MCF 10A (cell line): ENCODE results near the gene CCDC134. TPM values are rescaled to one million over a fixed set of nuclear protein-coding genes. Genes with fewer than 3 reads are reported as not detected.

Experiments
- BruUV-seq: library from RNA; stranded (reverse); fragments of 400-500 nt; replicated peaks from 2 replicates; lab custom pipeline; 2021; lab: Mats Ljungman, UMichigan
- CTCF ChIA-PET: fragments of 300-600 bp; sonication (Branson Sonifier 250); formaldehyde crosslinking; extraction: SDS; loops from one replicate; lab custom pipeline; 2021; ENCODE audit warnings: antibody characterized with exemption, inconsistent platforms; lab: Yijun Ruan, JAX
- POLR2A ChIA-PET: fragments of 300-600, 350-650 bp; sonication (Branson Sonifier 250); formaldehyde crosslinking; extraction: SDS; loops from one replicate; lab custom pipeline; 2020; ENCODE audit warnings: antibody characterized with exemption, inconsistent platforms; lab: Yijun Ruan, JAX
- DNase-seq: peaks from one replicate; pipeline ENCODE4 v3.0.0-alpha.2; 2018; ENCODE audit not compliant: unreplicated experiment
- H3K27ac Mint-ChIP-seq: one replicate; pipeline ENCODE4 v1.8.0; 2022; ENCODE audit warnings: mild to moderate bottlenecking, low read depth, mixed read lengths; ENCODE audit not compliant: unreplicated experiment
- H3K27me3 Mint-ChIP-seq: one replicate; pipeline ENCODE4 v1.8.0; 2022; ENCODE audit warnings: mixed read lengths; ENCODE audit not compliant: insufficient read depth, unreplicated experiment
- H3K36me3 Mint-ChIP-seq: one replicate; pipeline ENCODE4 v1.8.0; 2022; ENCODE audit warnings: mild to moderate bottlenecking, moderate library complexity, mixed read lengths; ENCODE audit not compliant: insufficient read depth, unreplicated experiment
- H3K4me1 Mint-ChIP-seq: one replicate; pipeline ENCODE4 v1.8.0; 2022; ENCODE audit warnings: mixed read lengths; ENCODE audit not compliant: insufficient read depth, unreplicated experiment
- H3K4me3 Mint-ChIP-seq: one replicate; pipeline ENCODE4 v1.8.0; 2022; ENCODE audit warnings: mild to moderate bottlenecking, moderate library complexity, mixed read lengths; ENCODE audit not compliant: unreplicated experiment
- H3K9me3 Mint-ChIP-seq: one replicate; pipeline ENCODE4 v1.8.0; 2022; ENCODE audit warnings: mixed read lengths; ENCODE audit not compliant: unreplicated experiment
- intact Hi-C: fragments of 100-400 bp; cut with micrococcal nuclease; formaldehyde crosslinking; loops from 2 replicates; pipeline ENCODE4 v1.14.1; 2022
- total RNA-seq: library from RNA; stranded (reverse); gene quantifications from 2 replicates; pipeline ENCODE4 v1.2.3, GENCODE V29; 2022
- TF ChIP-seq, protein P1 (sequence below): fragments of 200-600 bp; IDR thresholded peaks from one replicate; pipeline ENCODE4 v1.8.0; 2022; ENCODE audit warnings: antibody characterized with exemption, mild to moderate bottlenecking; ENCODE audit not compliant: unreplicated experiment

The CCDC134 gene
- total RNA-seq, 1 experiment from 2014 or later, result 4.0 TPM

DNA sequence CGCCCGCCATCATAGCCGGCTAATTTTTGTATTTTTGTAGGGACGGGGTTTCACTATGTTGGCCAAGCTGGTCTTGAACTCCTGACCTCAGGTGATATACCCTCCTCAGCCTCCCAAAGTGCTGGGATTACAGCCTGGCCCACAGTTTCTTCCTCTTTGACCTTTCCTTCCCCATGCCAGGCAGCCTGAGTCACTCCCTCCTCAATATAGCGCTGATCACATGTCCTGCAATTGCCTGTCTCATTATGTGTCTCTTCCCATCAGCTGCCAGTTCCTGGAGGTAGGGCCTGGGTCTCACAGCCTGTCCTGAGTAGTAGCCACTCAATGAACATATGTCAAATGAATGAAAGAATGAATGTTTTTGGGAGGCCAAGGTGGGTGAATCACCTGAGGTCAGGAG, 43.0 kb upstream of the CCDC134 start:
- CTCF ChIA-PET, result interaction anchor here (1.0 kb wide), 1 partner anchor 11 kb away, joined by 4 read pairs; no protein-coding TSS in a partner anchor
- Mint-ChIP-seq H3K4me3 (no peak overlapping the region), H3K36me3 (no peaks in the 10 kb centered on the region), H3K9me3 (no peaks in the 10 kb centered on the region), H3K4me1 (no peaks in the 10 kb centered on the region), H3K27ac (no peak overlapping the region), H3K27me3 (no peaks in the 10 kb centered on the region)
- DNase-seq, result no peak
- intact Hi-C loops, result no loop called here
- BruUV-seq, result no TSS peak
- POLR2A ChIA-PET, result no interaction called here
- TF ChIP-seq, protein P1, sequence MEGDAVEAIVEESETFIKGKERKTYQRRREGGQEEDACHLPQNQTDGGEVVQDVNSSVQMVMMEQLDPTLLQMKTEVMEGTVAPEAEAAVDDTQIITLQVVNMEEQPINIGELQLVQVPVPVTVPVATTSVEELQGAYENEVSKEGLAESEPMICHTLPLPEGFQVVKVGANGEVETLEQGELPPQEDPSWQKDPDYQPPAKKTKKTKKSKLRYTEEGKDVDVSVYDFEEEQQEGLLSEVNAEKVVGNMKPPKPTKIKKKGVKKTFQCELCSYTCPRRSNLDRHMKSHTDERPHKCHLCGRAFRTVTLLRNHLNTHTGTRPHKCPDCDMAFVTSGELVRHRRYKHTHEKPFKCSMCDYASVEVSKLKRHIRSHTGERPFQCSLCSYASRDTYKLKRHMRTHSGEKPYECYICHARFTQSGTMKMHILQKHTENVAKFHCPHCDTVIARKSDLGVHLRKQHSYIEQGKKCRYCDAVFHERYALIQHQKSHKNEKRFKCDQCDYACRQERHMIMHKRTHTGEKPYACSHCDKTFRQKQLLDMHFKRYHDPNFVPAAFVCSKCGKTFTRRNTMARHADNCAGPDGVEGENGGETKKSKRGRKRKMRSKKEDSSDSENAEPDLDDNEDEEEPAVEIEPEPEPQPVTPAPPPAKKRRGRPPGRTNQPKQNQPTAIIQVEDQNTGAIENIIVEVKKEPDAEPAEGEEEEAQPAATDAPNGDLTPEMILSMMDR, result no peak

DNA sequence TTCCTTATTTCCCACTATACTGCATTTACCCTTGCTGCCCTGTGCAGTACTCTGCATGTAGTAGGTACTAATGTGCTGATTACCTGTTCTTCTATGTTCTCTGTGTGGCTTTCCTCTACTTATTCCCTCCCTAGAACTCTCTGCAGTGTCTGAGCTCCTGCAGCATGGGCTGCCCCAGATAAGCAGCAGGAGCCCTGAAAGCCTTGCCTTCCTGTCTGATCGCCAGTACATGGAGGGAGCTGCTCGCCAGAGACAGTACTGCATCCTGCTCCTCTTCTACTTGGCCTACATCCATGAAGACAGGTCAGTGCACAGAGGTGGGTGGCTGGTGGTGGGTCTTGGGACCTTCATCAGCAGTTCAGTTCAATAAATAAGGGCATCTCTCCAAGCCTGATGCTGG, 42.2 kb upstream of the CCDC134 start:
- Mint-ChIP-seq H3K36me3 (no peaks in the 10 kb centered on the region), H3K27ac (no peak overlapping the region)

DNA sequence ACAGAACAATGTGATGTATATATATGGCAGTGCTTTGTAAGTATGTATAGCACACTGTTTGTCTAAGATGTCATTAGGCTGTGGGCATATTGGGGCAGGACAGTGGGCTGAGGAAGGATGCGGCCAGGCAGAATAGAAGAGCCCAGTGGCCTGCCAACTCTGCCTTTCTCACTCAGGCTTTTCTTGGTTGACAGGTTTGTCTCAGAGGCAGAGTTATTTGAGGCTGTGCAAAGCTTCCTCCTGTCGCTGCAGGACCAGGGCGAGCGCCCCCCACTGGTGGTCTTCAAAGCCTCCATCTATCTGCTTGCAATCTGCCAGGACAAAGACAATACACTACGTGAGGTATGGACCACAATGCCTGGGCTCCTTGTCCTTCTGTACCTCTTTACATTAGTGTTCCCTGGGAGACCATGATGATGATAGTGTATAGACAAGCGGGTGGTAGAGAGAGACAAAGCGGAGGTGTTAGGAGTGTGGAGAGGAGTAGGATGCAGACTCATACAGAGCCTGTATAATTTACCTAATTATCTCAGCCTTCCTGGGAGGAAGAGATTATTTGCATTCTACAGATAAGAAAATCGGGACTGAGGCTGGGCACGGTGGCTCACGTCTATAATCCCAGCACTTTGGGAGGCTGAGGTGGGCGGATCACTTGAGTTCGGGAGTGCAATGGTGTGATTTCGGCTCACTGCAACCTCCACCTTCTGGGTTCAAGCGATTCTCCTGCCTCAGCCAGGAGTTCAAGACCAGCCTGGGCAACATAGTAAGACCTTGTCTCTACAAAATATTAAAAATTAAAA, 37.3 kb upstream of the CCDC134 start:
- no peaks in the 10 kb centered on the region for H3K9me3 Mint-ChIP-seq
- no peak overlapping the region for H3K27ac Mint-ChIP-seq
- TF ChIP-seq, protein P1, result peak; percentile 27
- H3K4me1 Mint-ChIP-seq, result peaks cover 6% of the 10 kb centered on the region
- POLR2A ChIA-PET, result no interaction called here
- H3K27me3 Mint-ChIP-seq, result no peaks in the 10 kb centered on the region
- H3K4me3 Mint-ChIP-seq, result no peak overlapping the region
- CTCF ChIA-PET, result interaction anchor here (0.8 kb wide), 1 partner anchor 18 kb away, joined by 3 read pairs; no protein-coding TSS in a partner anchor
- intact Hi-C loops, result no loop called here
- no TSS peak for BruUV-seq
- peak; percentile 36 for DNase-seq
- H3K36me3 Mint-ChIP-seq, result no peaks in the 10 kb centered on the region

More for the DNA sequence above, 42.2 kb upstream of the CCDC134 start:
- no peaks in the 10 kb centered on the region for H3K27me3 Mint-ChIP-seq
- H3K4me1 Mint-ChIP-seq, result no peaks in the 10 kb centered on the region
- no peak for DNase-seq
- no peaks in the 10 kb centered on the region for H3K9me3 Mint-ChIP-seq
- BruUV-seq, result no TSS peak
- TF ChIP-seq, protein P1, result no peak
- CTCF ChIA-PET, result interaction anchor here (0.5 kb wide), 1 partner anchor 86 kb away, joined by 4 read pairs; no protein-coding TSS in a partner anchor
- H3K4me3 Mint-ChIP-seq, result no peak overlapping the region
- intact Hi-C loops, result no loop called here
- POLR2A ChIA-PET, result no interaction called here

DNA sequence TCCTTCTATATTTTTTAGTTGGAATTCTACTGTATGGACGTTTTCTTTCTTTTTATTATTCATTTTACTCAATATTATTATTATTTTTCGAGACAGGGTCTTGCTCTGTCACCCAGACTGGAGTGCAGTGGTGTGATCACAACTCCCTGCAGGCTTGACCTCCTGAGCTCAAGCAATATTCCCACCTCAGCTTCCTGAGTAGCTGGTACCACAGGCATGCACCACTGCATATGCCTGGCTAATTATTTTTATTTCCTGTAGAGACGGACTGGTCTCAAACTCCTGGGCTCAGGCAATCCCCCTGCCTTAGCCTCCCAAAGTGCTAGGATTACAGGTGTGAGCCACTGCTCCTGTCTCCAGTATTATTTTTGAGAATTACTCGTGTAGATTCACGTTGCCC, 34.0 kb upstream of the CCDC134 start:
- H3K4me1 Mint-ChIP-seq, result peaks cover 6% of the 10 kb centered on the region
- TF ChIP-seq, protein P1, result no peak
- intact Hi-C loops, result no loop called here
- POLR2A ChIA-PET, result no interaction called here
- H3K4me3 Mint-ChIP-seq, result no peak overlapping the region
- no peak for DNase-seq
- H3K27me3 Mint-ChIP-seq, result no peaks in the 10 kb centered on the region
- no TSS peak for BruUV-seq
- CTCF ChIA-PET, result interaction anchor here (2.2 kb wide), 1 partner anchor 20 kb away, joined by 16 read pairs; no protein-coding TSS in a partner anchor
- no peaks in the 10 kb centered on the region for H3K36me3 Mint-ChIP-seq
- no peak overlapping the region for H3K27ac Mint-ChIP-seq
- no peaks in the 10 kb centered on the region for H3K9me3 Mint-ChIP-seq
